WERI-Rb-1 (cell line): Measurements from ENCODE around the gene FARP2.

Source experiments
- DNase-seq: peaks from one replicate; pipeline ENCODE4 v3.0.0-alpha.2; 2020
- H3K27ac ChIP-seq: fragments of 250-450 bp; sonication (Bioruptor Pico); 2 replicates; pipeline ENCODE4 v1.5.1; 2020; ENCODE audit warnings: mild to moderate bottlenecking, moderate library complexity
- H3K27me3 ChIP-seq: fragments of 250-450 bp; sonication (Bioruptor Pico); 2 replicates; pipeline ENCODE4 v1.5.1; 2021; ENCODE audit warnings: mild to moderate bottlenecking, low read depth, moderate library complexity; ENCODE audit not compliant: insufficient read depth, severe bottlenecking
- H3K36me3 ChIP-seq: fragments of 250-450 bp; sonication (Bioruptor Pico); 2 replicates; pipeline ENCODE4 v1.5.1; 2020; ENCODE audit warnings: mild to moderate bottlenecking, moderate library complexity
- H3K4me3 ChIP-seq: 2 replicates; pipeline ENCODE4 v1.5.1; 2011; ENCODE audit warnings: low read depth, mild to moderate bottlenecking, control low read depth, low read length
- H3K9me3 ChIP-seq: fragments of 250-450 bp; sonication (Bioruptor Pico); 2 replicates; pipeline ENCODE4 v1.5.1; 2021; ENCODE audit warnings: mild to moderate bottlenecking, moderate library complexity; ENCODE audit not compliant: severe bottlenecking
- TF ChIP-seq, protein P1 (sequence below): IDR thresholded peaks from 2 replicates; pipeline ENCODE4 v1.5.1; 2011; ENCODE audit warnings: low read depth, mild to moderate bottlenecking, control low read depth, inconsistent platforms, low read length

FARP2 gene

DNA sequence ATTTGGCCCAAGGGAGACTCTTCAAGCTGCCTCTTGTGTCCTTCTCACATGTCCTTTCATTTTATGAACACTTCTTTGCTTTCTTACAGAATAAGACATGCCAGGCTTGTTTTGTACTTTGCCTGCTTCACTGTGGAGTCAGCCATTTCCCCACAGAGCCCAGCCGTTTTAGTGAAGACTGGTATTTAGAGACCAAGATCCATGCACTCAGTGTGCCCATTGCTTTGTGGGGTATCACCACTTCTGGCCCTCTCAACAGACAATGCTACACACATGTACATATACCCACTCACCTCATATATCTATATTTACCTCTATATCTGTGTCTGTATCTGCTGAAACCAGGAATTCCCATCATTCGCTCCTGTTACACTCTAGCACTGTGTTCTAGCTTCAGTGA lies 74.1 kb downstream of the FARP2 start:
- Histone ChIP-seq H3K27ac (no peak overlapping the region), H3K4me3 (no peak overlapping the region), H3K27me3 (no peaks in the 10 kb centered on the region), H3K36me3 (peaks cover 69% of the 10 kb centered on the region), H3K9me3 (no peaks in the 10 kb centered on the region)
- DNase-seq: no peak
- TF ChIP-seq, protein P1, sequence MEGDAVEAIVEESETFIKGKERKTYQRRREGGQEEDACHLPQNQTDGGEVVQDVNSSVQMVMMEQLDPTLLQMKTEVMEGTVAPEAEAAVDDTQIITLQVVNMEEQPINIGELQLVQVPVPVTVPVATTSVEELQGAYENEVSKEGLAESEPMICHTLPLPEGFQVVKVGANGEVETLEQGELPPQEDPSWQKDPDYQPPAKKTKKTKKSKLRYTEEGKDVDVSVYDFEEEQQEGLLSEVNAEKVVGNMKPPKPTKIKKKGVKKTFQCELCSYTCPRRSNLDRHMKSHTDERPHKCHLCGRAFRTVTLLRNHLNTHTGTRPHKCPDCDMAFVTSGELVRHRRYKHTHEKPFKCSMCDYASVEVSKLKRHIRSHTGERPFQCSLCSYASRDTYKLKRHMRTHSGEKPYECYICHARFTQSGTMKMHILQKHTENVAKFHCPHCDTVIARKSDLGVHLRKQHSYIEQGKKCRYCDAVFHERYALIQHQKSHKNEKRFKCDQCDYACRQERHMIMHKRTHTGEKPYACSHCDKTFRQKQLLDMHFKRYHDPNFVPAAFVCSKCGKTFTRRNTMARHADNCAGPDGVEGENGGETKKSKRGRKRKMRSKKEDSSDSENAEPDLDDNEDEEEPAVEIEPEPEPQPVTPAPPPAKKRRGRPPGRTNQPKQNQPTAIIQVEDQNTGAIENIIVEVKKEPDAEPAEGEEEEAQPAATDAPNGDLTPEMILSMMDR: no peak

DNA sequence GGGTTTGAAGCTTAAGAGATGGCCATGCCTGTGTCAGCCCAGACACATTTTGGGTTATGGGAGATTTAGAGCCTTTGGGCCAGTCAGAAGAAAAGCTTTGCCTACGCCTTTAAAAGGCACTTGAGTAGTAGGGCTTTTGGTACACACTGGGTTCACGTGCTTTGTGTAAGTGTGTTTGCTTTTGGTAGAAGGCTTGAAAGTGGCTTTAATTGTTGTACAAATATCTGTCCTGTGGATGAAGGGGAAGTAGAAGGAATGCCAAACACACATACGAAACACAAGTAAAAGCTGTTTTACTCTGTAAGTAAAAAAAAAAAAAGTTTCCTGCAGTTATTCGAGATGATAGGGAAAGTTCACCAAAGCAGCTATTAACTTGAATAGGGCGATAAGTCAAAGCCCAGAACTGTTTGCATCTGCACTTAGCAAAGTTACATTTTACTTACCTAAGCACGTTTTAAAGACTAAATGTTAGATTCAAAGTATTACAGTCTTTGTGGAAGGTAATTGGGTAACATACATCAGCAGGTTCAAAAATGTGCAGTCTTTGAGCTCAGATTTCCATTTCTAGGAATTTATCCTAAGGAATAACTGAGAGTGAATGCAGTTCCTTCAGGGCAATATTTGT lies 76.9 kb downstream of the FARP2 start:
- H3K9me3 ChIP-seq: no peaks in the 10 kb centered on the region
- no peak for DNase-seq
- TF ChIP-seq, protein P1: no peak
- no peaks in the 10 kb centered on the region for H3K27me3 ChIP-seq
- no peak overlapping the region for H3K4me3 ChIP-seq
- H3K27ac ChIP-seq: no peak overlapping the region
- peaks cover 81% of the 10 kb centered on the region for H3K36me3 ChIP-seq

DNA sequence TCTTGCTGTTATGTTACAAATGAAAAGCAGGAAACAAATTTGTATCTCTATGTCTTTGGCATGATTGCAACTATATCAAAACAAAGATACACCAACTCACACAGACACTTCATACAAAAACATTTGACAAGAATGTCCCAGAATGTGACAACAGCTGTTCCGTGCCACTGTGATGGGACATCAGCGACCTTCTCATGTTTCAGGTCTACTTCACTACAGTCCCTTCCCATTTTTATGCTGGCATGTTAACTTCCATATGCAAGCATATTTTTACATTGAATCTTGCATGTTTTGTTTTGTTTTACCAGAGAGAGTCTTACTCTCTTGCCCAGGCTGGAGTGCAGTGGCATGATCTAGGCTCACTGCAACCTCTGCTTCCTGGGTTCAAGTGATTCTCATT lies 81.1 kb downstream of the FARP2 start:
- TF ChIP-seq, protein P1: no peak
- no peak for DNase-seq
- no peak overlapping the region for H3K27ac ChIP-seq
- no peaks in the 10 kb centered on the region for H3K9me3 ChIP-seq
- H3K36me3 ChIP-seq: peaks cover 82% of the 10 kb centered on the region
- no peak overlapping the region for H3K4me3 ChIP-seq
- H3K27me3 ChIP-seq: no peaks in the 10 kb centered on the region

DNA sequence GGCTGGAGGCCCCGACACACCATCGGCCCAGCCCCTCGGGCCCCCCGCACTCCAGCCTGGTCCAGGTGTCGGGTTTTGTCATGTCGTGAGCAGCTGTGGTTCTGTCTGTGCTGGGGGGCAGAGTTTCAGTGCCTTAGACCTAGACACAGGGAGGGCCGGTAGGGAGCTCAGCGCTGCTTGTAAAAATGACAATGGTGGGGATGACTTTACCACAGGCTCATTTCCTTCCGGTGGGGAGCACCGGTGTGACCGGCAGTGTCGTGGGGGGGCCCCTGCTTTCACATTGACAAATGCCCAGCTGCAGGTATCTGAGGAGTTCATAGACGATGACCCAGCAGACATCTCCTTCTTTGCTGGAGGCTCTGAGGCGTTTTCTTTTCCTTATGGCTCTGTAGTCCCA lies 85.4 kb downstream of the FARP2 start:
- Histone ChIP-seq H3K36me3 (peaks cover 75% of the 10 kb centered on the region), H3K27ac (no peak overlapping the region)
- TF ChIP-seq, protein P1: no peak

DNA sequence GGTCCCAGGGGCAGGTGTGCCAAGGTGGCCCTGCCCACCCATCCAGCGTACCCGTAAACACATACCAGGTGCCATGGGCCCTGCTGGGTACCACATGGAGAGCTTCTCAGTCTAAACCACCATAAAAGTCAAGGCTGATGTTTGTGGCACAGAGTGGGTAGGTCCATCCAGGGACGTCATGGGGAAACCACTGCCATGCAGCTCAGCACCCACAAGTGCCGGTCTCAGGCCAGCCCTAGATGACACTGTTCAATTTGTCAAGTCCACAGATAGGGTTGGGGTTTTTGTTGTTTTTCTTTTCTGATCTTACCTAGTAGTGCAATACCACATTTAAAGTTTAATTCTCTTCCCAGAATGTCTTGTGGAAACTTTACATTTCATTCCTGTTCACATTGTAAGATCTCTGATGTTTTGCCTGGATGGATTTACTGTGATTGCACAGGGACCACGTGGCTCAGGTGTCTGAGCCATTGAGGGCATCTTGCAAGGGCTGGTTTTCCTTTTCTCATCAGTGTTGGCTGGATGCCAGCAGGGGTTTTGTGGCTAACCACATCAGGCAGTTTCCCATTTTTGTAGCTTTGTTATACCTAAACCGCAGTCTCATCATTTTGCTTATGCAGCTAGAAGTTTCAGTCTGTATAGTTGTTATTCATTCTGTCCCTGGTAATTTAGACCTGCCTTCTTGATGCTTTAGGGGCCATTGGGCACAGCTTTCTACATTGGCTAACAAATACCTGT lies 87.6 kb downstream of the FARP2 start:
- Histone ChIP-seq H3K27me3 (no peaks in the 10 kb centered on the region), H3K9me3 (no peaks in the 10 kb centered on the region), H3K27ac (no peak overlapping the region), H3K4me3 (no peak overlapping the region), H3K36me3 (peaks cover 59% of the 10 kb centered on the region)
- TF ChIP-seq, protein P1: no peak
- no peak for DNase-seq

More for the DNA sequence above, 85.4 kb downstream of the FARP2 start:
- H3K4me3 ChIP-seq: no peak overlapping the region
- H3K27me3 ChIP-seq: no peaks in the 10 kb centered on the region
- no peak for DNase-seq
- no peaks in the 10 kb centered on the region for H3K9me3 ChIP-seq
